OCI-LY1 (cell line): Measurements from ENCODE around the gene TMEM132C.

ENCODE experiments used
- H2AFZ ChIP-seq: fragments of 200-600 bp; sonication (generic), shearing (Covaris generic); 2 replicates; pipeline ENCODE4 v1.6.0; 2014; ENCODE audit warnings: antibody characterized with exemption, mild to moderate bottlenecking, low read length
- H3F3A ChIP-seq: fragments of 200-600 bp; sonication (generic), shearing (Covaris generic); 2 replicates; pipeline ENCODE4 v1.6.0; 2014; ENCODE audit warnings: mild to moderate bottlenecking, antibody characterized with exemption, low read length, moderate library complexity; ENCODE audit not compliant: insufficient read depth
- H3K27ac ChIP-seq: fragments of 200-600 bp; sonication (generic); 2 replicates; pipeline ENCODE4 v1.5.1; 2014; ENCODE audit warnings: low read length, mixed run types, mild to moderate bottlenecking, low read depth; ENCODE audit not compliant: poor library complexity, severe bottlenecking
- H3K27me3 ChIP-seq: fragments of 200-600 bp; sonication (generic); 2 replicates; pipeline ENCODE4 v1.6.0; 2014; ENCODE audit warnings: antibody characterized with exemption, mild to moderate bottlenecking, low read length, moderate library complexity; ENCODE audit not compliant: insufficient read depth
- H3K36me3 ChIP-seq: fragments of 200-600 bp; sonication (generic); 2 replicates; pipeline ENCODE4 v1.6.1; 2014; ENCODE audit warnings: mild to moderate bottlenecking, antibody characterized with exemption, low read length, moderate library complexity, mixed read lengths; ENCODE audit not compliant: insufficient read depth
- H3K4me1 ChIP-seq: fragments of 200-600 bp; sonication (generic); 2 replicates; pipeline ENCODE4 v1.5.1; 2014; ENCODE audit warnings: mild to moderate bottlenecking, low read length, moderate library complexity; ENCODE audit not compliant: insufficient read depth, severe bottlenecking
- H3K4me2 ChIP-seq: fragments of 200-600 bp; sonication (generic), shearing (Covaris generic); 2 replicates; pipeline ENCODE4 v1.6.1; 2014; ENCODE audit warnings: low read length
- H3K4me3 ChIP-seq: fragments of 200-600 bp; sonication (generic); 2 replicates; pipeline ENCODE4 v1.5.1; 2014; ENCODE audit warnings: low read length, low read depth, mild to moderate bottlenecking, mixed read lengths; ENCODE audit not compliant: poor library complexity, severe bottlenecking
- H3K79me2 ChIP-seq: fragments of 200-600 bp; shearing (Covaris generic); 2 replicates; pipeline ENCODE4 v1.6.1; 2016; ENCODE audit warnings: mixed run types, low read length, mixed read lengths; ENCODE audit not compliant: insufficient read depth
- H3K9ac ChIP-seq: fragments of 200-600 bp; sonication (generic), shearing (Covaris generic); 2 replicates; pipeline ENCODE4 v1.6.1; 2014; ENCODE audit warnings: mild to moderate bottlenecking, low read length, mixed read lengths
- H3K9me2 ChIP-seq: fragments of 200-600 bp; sonication (generic), shearing (Covaris generic); 2 replicates; pipeline ENCODE4 v1.6.1; 2014; ENCODE audit warnings: low read depth, mild to moderate bottlenecking, low read length, mixed read lengths
- H3K9me3 ChIP-seq: fragments of 200-600 bp; shearing (Covaris generic); 2 replicates; pipeline ENCODE4 v1.6.1; 2014; ENCODE audit warnings: low read length, mixed read lengths
- H4K20me1 ChIP-seq: fragments of 200-600 bp; sonication (generic), shearing (Covaris generic); 2 replicates; pipeline ENCODE4 v1.6.0; 2016; ENCODE audit warnings: mild to moderate bottlenecking, low read length; ENCODE audit not compliant: insufficient read depth
- CTCF ChIP-seq: fragments of 200-600 bp; sonication (generic), shearing (Covaris generic); IDR thresholded peaks from 2 replicates; pipeline ENCODE4 v1.5.1; 2017; ENCODE audit warnings: mild to moderate bottlenecking, antibody characterized with exemption, low read length, moderate library complexity, mixed read lengths
- EZH2 ChIP-seq: fragments of 200-600 bp; sonication (generic), shearing (Covaris generic); IDR thresholded peaks from 2 replicates; pipeline ENCODE4 v1.8.0; 2017; ENCODE audit warnings: borderline replicate concordance, mixed run types, mild to moderate bottlenecking, antibody characterized with exemption, low read length, moderate library complexity, mixed read lengths

Gene TMEM132C

GRCh38 chr12:128381541-128381940, 114.6 kb downstream of the TMEM132C start:
- Histone ChIP-seq H3K36me3 (no peaks in the 10 kb centered on the region), H3K27ac (no peak overlapping the region), H3K4me2 (no peak overlapping the region), H3F3A (no peaks in the 10 kb centered on the region), H3K27me3 (no peaks in the 10 kb centered on the region), H3K4me1 (no peaks in the 10 kb centered on the region), H2AFZ (no peak overlapping the region), H3K4me3 (no peak overlapping the region), H3K79me2 (no peaks in the 10 kb centered on the region), H3K9me2 (no peaks in the 10 kb centered on the region), H4K20me1 (no peaks in the 10 kb centered on the region), H3K9me3 (no peaks in the 10 kb centered on the region), H3K9ac (no peak overlapping the region)
- TF ChIP-seq EZH2, result no peak
- no peak for TF ChIP-seq CTCF

- H3K9me3 ChIP-seq, result no peaks in the 10 kb centered on the region
- no peaks in the 10 kb centered on the region for H3K79me2 ChIP-seq
These were observed 115.0 kb downstream of the TMEM132C start for GRCh38 chr12:128381946-128382345.

GRCh38 chr12:128382946-128383345, 116.0 kb downstream of the TMEM132C start:
- Histone ChIP-seq H3K9ac (no peak overlapping the region), H3K4me3 (no peak overlapping the region), H3K27ac (no peak overlapping the region), H3K79me2 (no peaks in the 10 kb centered on the region), H3K4me2 (no peak overlapping the region), H3K36me3 (no peaks in the 10 kb centered on the region), H3K9me2 (no peaks in the 10 kb centered on the region), H3K27me3 (no peaks in the 10 kb centered on the region), H3F3A (no peaks in the 10 kb centered on the region), H2AFZ (no peak overlapping the region), H3K4me1 (no peaks in the 10 kb centered on the region), H4K20me1 (no peaks in the 10 kb centered on the region), H3K9me3 (no peaks in the 10 kb centered on the region)
- TF ChIP-seq EZH2 (no peak), CTCF (no peak)

More at GRCh38 chr12:128381946-128382345, 115.0 kb downstream of the TMEM132C start:
- H3K9me2 ChIP-seq, result no peaks in the 10 kb centered on the region
- H3K36me3 ChIP-seq, result no peaks in the 10 kb centered on the region
- no peaks in the 10 kb centered on the region for H3K27me3 ChIP-seq
- no peak overlapping the region for H3K4me3 ChIP-seq
- no peak overlapping the region for H2AFZ ChIP-seq
- TF ChIP-seq CTCF, result no peak
- TF ChIP-seq EZH2, result no peak
- no peaks in the 10 kb centered on the region for H3F3A ChIP-seq
- H3K9ac ChIP-seq, result no peak overlapping the region
- no peak overlapping the region for H3K27ac ChIP-seq
- no peaks in the 10 kb centered on the region for H4K20me1 ChIP-seq
- H3K4me2 ChIP-seq, result no peak overlapping the region
- no peaks in the 10 kb centered on the region for H3K4me1 ChIP-seq
